Keratinocyte (primary cell): Measurements from ENCODE around the gene DCLK2. TPM values are rescaled to one million over a fixed set of nuclear protein-coding genes. Genes with fewer than 3 reads are reported as not detected.

Source experiments
- DNase-seq: peaks from one replicate; pipeline ENCODE4 v3.0.0-alpha.2; 2011; ENCODE audit warnings: low read depth, missing footprints, low spot score
- FAIRE-seq: peaks from 2 replicates; lab custom pipeline; 2011; peaks lifted over from hg19 to GRCh38; lab: Jason Lieb, UNC
- H2AFZ ChIP-seq: 2 replicates; pipeline ENCODE4 v1.6.0; 2012; ENCODE audit warnings: low read length, control low read depth, inconsistent platforms; ENCODE audit not compliant: control insufficient read depth
- H3K27ac ChIP-seq: 2 replicates; pipeline ENCODE4 v1.5.1; 2011; ENCODE audit warnings: low read length; ENCODE audit not compliant: control insufficient read depth, insufficient read depth
- H3K27me3 ChIP-seq: 3 replicates; pipeline ENCODE4 v1.6.0; 2011; ENCODE audit warnings: low read length; ENCODE audit not compliant: control insufficient read depth, insufficient read depth; ENCODE audit errors: extremely low read depth
- H3K36me3 ChIP-seq, 2 experiments: 2 replicates in 1 of 2; 3 replicates in 1 of 2; pipeline ENCODE4 v1.5.1; 2011; ENCODE audit warnings: low read length in 2 of 2, mild to moderate bottlenecking in 1 of 2; ENCODE audit not compliant: control insufficient read depth in 2 of 2, insufficient read depth in 2 of 2; ENCODE audit errors: extremely low read depth in 1 of 2
- H3K4me1 ChIP-seq: 3 replicates; pipeline ENCODE4 v1.5.1; 2011; ENCODE audit warnings: low read length; ENCODE audit not compliant: control insufficient read depth, insufficient read depth; ENCODE audit errors: extremely low read depth
- H3K4me2 ChIP-seq: 3 replicates; pipeline ENCODE4 v1.6.0; 2011; ENCODE audit warnings: low read depth, low read length; ENCODE audit not compliant: control insufficient read depth, insufficient read depth; ENCODE audit errors: extremely low read depth
- H3K4me3 ChIP-seq, 3 experiments: fragments of 200-600 bp in 1 of 3; sonication (generic) in 1 of 3; 2 replicates in 2 of 3; 3 replicates in 1 of 3; pipeline ENCODE4 v1.5.1; 2011 to 2016; ENCODE audit warnings: low read length in 3 of 3, mild to moderate bottlenecking in 3 of 3, control low read depth in 2 of 3, inconsistent platforms in 1 of 3, low read depth in 1 of 3, mixed read lengths in 1 of 3, mixed run types in 1 of 3, moderate library complexity in 1 of 3; ENCODE audit not compliant: control insufficient read depth in 2 of 3, insufficient read depth in 2 of 3; ENCODE audit errors: extremely low read depth in 1 of 3
- H3K79me2 ChIP-seq: 2 replicates; pipeline ENCODE4 v1.6.0; 2012; ENCODE audit warnings: low read length; ENCODE audit not compliant: control insufficient read depth, insufficient read depth
- H3K9ac ChIP-seq: 3 replicates; pipeline ENCODE4 v1.6.0; 2011; ENCODE audit warnings: low read length; ENCODE audit not compliant: control insufficient read depth, insufficient read depth; ENCODE audit errors: extremely low read depth
- H3K9me1 ChIP-seq: 3 replicates; pipeline ENCODE4 v1.6.0; 2011; ENCODE audit warnings: low read length; ENCODE audit not compliant: control insufficient read depth, insufficient read depth; ENCODE audit errors: extremely low read depth
- H3K9me3 ChIP-seq: 2 replicates; pipeline ENCODE4 v1.5.1; 2012; ENCODE audit warnings: low read depth, low read length; ENCODE audit not compliant: control insufficient read depth
- H4K20me1 ChIP-seq: 3 replicates; pipeline ENCODE4 v1.6.0; 2011; ENCODE audit warnings: low read length; ENCODE audit not compliant: control insufficient read depth, insufficient read depth; ENCODE audit errors: extremely low read depth
- EZH2 ChIP-seq: IDR thresholded peaks from one replicate; pipeline ENCODE4 v1.6.1; 2012; ENCODE audit warnings: inconsistent platforms, mild to moderate bottlenecking, low read length, moderate library complexity
- dilution Hi-C: fragments of 300-500 bp; cut with MboI; formaldehyde crosslinking; loops from one replicate; pipeline ENCODE4 v1.7.0; 2020; ENCODE audit warnings: low sequenced_read_pairs; ENCODE audit not compliant: extremely low pct_ligation_motif_present
- polyA minus RNA-seq, 3 experiments: library from RNA; depleted of rRNA, polyadenylated mRNA; stranded (reverse); fragments of >200 nt; gene quantifications; 1 replicate in 1 of 3; 2 replicates in 1 of 3; 3 replicates in 1 of 3; pipeline ENCODE4 v1.2.3, GENCODE V29; 2011
- polyA plus RNA-seq, 5 experiments: library from polyadenylated mRNA; depleted of rRNA in 3 of 5; stranded (reverse) in 3 of 5; stranded (forward) in 1 of 5; unstranded in 1 of 5; fragments of >200 nt; gene quantifications; 1 replicate in 1 of 5; 2 replicates in 3 of 5; 3 replicates in 1 of 5; pipeline versions ENCODE4 v1.2.1 to v1.2.3, GENCODE V29; 2011 to 2012; ENCODE audit warnings: missing spikeins in 2 of 5, low read depth in 1 of 5, low replicate concordance in 1 of 5
- TF ChIP-seq, protein P1 (sequence below), 3 experiments: IDR thresholded peaks in 1 of 3; conservative IDR thresholded peaks in 1 of 3; optimal IDR thresholded peaks in 1 of 3; 2 replicates in 2 of 3; 3 replicates in 1 of 3; pipeline versions ENCODE3 to v1.5.1; 2011; ENCODE audit warnings: low read length in 3 of 3, mild to moderate bottlenecking in 3 of 3, moderate library complexity in 2 of 3, control low read depth in 1 of 3, inconsistent platforms in 1 of 3; ENCODE audit not compliant: insufficient read depth in 2 of 3; ENCODE audit errors: extremely low read depth in 1 of 3

DCLK2 gene
- polyA plus RNA-seq = 0.04 to 0.11 TPM (median 0.07 TPM) in 3 replicates
- not detected for polyA plus RNA-seq (2011; ENCODE audit: low read depth)
- polyA plus RNA-seq (2011; cell fraction: cytosol; rRNA removed) = 0.05 and 0.36 TPM in 2 replicates
- polyA plus RNA-seq (2011; cell fraction: nucleus; rRNA removed) = 0.15 and 0.19 TPM in 2 replicates
- 0.08 TPM in 1 of 2 replicates, not detected in the other for polyA plus RNA-seq (2012; ENCODE audit: low replicate concordance)
- polyA minus RNA-seq = not detected in 3 replicates
- polyA minus RNA-seq (2011; cell fraction: cytosol; rRNA and poly(A)+ RNA removed) = not detected
- not detected in 2 replicates for polyA minus RNA-seq (2011; cell fraction: nucleus; rRNA and poly(A)+ RNA removed)

DNA sequence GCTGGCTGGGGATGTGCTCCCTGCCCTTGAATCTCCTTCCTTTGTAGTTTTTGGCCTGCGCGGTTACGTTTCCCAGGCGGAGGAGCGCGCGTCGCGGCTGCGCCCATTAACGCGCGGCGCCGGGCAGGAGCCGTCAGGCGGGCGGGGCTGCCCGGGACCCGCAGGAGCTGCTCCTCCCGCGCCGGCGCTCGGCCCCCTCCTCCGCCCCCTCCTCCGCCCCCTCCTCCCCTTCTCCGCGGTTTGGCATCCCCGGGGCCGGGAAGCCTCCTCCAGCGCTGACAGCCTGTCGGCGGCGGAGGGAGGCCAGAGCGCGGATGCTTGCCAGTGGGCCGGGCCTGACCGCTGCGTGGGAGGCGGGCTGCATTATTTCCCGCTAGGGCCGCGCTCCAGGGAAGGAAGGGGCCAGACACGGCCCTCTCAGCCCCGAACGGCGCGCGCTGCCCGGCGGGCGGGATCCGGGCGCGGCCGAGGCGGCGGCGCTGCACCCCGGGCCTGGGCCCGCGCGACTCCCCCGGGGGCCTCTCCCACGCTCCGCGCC, at the start of gene DCLK2:
Gene DCLK2 (plus strand): TSS at position 405 of the 538 bp plus-strand sequence. CDS start 583 bp downstream, outside the sequence.
- H3K27ac ChIP-seq = no peak within 1 kb of the TSS
- no peaks in the 10 kb centered on the region for H3K36me3 ChIP-seq
- no peak for TF ChIP-seq EZH2
- TF ChIP-seq, protein P1, sequence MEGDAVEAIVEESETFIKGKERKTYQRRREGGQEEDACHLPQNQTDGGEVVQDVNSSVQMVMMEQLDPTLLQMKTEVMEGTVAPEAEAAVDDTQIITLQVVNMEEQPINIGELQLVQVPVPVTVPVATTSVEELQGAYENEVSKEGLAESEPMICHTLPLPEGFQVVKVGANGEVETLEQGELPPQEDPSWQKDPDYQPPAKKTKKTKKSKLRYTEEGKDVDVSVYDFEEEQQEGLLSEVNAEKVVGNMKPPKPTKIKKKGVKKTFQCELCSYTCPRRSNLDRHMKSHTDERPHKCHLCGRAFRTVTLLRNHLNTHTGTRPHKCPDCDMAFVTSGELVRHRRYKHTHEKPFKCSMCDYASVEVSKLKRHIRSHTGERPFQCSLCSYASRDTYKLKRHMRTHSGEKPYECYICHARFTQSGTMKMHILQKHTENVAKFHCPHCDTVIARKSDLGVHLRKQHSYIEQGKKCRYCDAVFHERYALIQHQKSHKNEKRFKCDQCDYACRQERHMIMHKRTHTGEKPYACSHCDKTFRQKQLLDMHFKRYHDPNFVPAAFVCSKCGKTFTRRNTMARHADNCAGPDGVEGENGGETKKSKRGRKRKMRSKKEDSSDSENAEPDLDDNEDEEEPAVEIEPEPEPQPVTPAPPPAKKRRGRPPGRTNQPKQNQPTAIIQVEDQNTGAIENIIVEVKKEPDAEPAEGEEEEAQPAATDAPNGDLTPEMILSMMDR (optimal IDR thresholded peaks at IDR 0.05 in 1 of 3, IDR thresholded peaks at IDR 0.05 in 1 of 3, conservative IDR thresholded peaks at IDR 0.05 in 1 of 3; ENCODE audit: extremely low read depth in 1 of 3, insufficient read depth in 2 of 3, low read length in 3 of 3) = no peak
- H3K9me3 ChIP-seq = no peaks in the 10 kb centered on the region
- peak within 1 kb of the TSS; percentile 35 for H2AFZ ChIP-seq
- H3K9me1 ChIP-seq = no peaks in the 10 kb centered on the region
- peak within 1 kb of the TSS; percentile 43 to 71 (median 47) for H3K4me3 ChIP-seq
- H3K9ac ChIP-seq = no peak within 1 kb of the TSS
- H3K27me3 ChIP-seq = peaks cover 27% of the 10 kb centered on the region
- H3K4me2 ChIP-seq = peak within 1 kb of the TSS; percentile 76
- H3K4me1 ChIP-seq = no peaks in the 10 kb centered on the region
- FAIRE-seq = no peak
- H3K79me2 ChIP-seq = no peaks in the 10 kb centered on the region
- no peaks in the 10 kb centered on the region for H4K20me1 ChIP-seq
- no peak for DNase-seq
- dilution Hi-C loops = no loop called here

- no peak for FAIRE-seq
- TF ChIP-seq EZH2 = no peak
- TF ChIP-seq, protein P1 (optimal IDR thresholded peaks at IDR 0.05 in 1 of 3, IDR thresholded peaks at IDR 0.05 in 1 of 3, conservative IDR thresholded peaks at IDR 0.05 in 1 of 3; ENCODE audit: extremely low read depth in 1 of 3, insufficient read depth in 2 of 3, low read length in 3 of 3) = no peak
- Histone ChIP-seq H3K4me3 (no peak overlapping the region), H3K9me3 (no peaks in the 10 kb centered on the region), H3K27ac (no peak overlapping the region), H3K9ac (no peak overlapping the region), H3K36me3 (no peaks in the 10 kb centered on the region), H3K9me1 (no peaks in the 10 kb centered on the region), H4K20me1 (no peaks in the 10 kb centered on the region), H3K4me1 (peaks cover 9% of the 10 kb centered on the region), H3K4me2 (no peak overlapping the region), H3K27me3 (no peaks in the 10 kb centered on the region), H3K79me2 (no peaks in the 10 kb centered on the region), H2AFZ (no peak overlapping the region)
- no peak for DNase-seq
- dilution Hi-C loops = no loop called here
Observed at GRCh38 chr4:150032541-150032940, 45.7 kb upstream of the DCLK2 start.
